ENCODE data around the gene KCNH1.

Gene KCNH1

GRCh38 chr1:210938416-210938925, 195.5 kb downstream of the KCNH1 start:
- TF ChIP-seq CTCF (conservative IDR thresholded peaks at IDR 0.05; ENCODE audit: control insufficient read depth, insufficient read depth, low read depth, low read length) = no peak
- no peak for DNase-seq (ENCODE audit: low read depth)
- H3K4me3 ChIP-seq (ENCODE audit: control insufficient read depth, low read depth, low read length) = no peak overlapping the region

GRCh38 chr1:210937846-210938245, 196.1 kb downstream of the KCNH1 start:
- no peak for TF ChIP-seq CTCF (conservative IDR thresholded peaks at IDR 0.05; ENCODE audit: control insufficient read depth, insufficient read depth, low read depth, low read length)
- no peak overlapping the region for H3K4me3 ChIP-seq (ENCODE audit: control insufficient read depth, low read depth, low read length)
- no peak for DNase-seq (ENCODE audit: low read depth)

- no peak for DNase-seq (ENCODE audit: low read depth)
- no peak overlapping the region for H3K4me3 ChIP-seq (ENCODE audit: control insufficient read depth, low read depth, low read length)
- TF ChIP-seq CTCF (conservative IDR thresholded peaks at IDR 0.05; ENCODE audit: control insufficient read depth, insufficient read depth, low read depth, low read length) = no peak
Observed at GRCh38 chr1:210935905-210936304, 198.0 kb downstream of the KCNH1 start.

- no peak for DNase-seq (ENCODE audit: low read depth)
- no peak overlapping the region for H3K4me3 ChIP-seq (ENCODE audit: control insufficient read depth, low read depth, low read length)
- no peak for TF ChIP-seq CTCF (conservative IDR thresholded peaks at IDR 0.05; ENCODE audit: control insufficient read depth, insufficient read depth, low read depth, low read length)
Observed at GRCh38 chr1:210932104-210932503, 201.8 kb downstream of the KCNH1 start.

- no peak for DNase-seq (ENCODE audit: low read depth)
- no peak overlapping the region for H3K4me3 ChIP-seq (ENCODE audit: control insufficient read depth, low read depth, low read length)
- TF ChIP-seq CTCF (conservative IDR thresholded peaks at IDR 0.05; ENCODE audit: control insufficient read depth, insufficient read depth, low read depth, low read length) = no peak
Observed at GRCh38 chr1:210922666-210923065, 211.3 kb downstream of the KCNH1 start.

GRCh38 chr1:210920716-210921694, 212.9 kb downstream of the KCNH1 start:
- DNase-seq (ENCODE audit: low read depth) = no peak
- TF ChIP-seq CTCF (conservative IDR thresholded peaks at IDR 0.05; ENCODE audit: control insufficient read depth, insufficient read depth, low read depth, low read length) = no peak
- no peak overlapping the region for H3K4me3 ChIP-seq (ENCODE audit: control insufficient read depth, low read depth, low read length)
